GM12874 (cell line): ENCODE data around the gene EML4.

Experiments
- CTCF ChIP-seq: IDR thresholded peaks from 2 replicates; pipeline ENCODE4 v1.5.1; 2011; ENCODE audit warnings: low read depth, mild to moderate bottlenecking, control low read depth, low read length, moderate library complexity; ENCODE audit not compliant: insufficient read depth

Gene EML4

DNA sequence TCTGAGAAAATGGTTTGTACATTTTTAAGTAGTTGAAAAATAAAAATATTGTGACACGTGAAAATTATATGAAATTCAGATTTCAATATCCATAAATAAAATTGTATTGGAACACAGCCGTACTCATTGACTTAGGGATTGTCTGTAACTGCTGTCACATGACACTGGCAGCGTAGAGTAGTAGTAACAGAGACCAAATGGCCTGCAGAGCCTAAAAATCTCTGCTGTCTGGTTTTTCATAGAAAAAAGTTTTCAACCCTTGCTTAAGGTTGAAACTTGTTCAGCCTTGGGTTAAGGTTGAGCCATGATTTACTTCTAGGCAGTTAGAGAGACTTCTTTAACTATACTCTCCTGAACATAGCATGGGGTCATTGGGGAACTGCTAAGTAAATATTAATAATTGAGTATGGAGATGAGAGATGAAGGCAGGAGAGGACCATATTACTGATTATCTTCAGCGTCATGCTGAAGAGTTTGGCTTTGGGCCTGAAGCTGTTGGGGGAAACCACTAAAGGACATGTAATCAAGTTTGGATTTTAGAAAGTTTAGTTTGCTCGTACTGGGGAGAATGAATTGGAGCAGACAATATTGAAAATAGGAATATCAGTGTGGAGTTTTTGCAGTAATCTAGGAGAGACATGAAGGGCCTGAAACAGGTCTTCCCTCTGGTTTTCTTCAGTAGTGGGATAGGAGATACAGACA is 16.2 kb downstream of the EML4 start:
- no peak for TF ChIP-seq CTCF

GRCh38 chr2:42186366-42186765 is 17.2 kb downstream of the EML4 start:
- no peak for TF ChIP-seq CTCF

GRCh38 chr2:42186945-42187632 is 17.9 kb downstream of the EML4 start:
- TF ChIP-seq CTCF = no peak

DNA sequence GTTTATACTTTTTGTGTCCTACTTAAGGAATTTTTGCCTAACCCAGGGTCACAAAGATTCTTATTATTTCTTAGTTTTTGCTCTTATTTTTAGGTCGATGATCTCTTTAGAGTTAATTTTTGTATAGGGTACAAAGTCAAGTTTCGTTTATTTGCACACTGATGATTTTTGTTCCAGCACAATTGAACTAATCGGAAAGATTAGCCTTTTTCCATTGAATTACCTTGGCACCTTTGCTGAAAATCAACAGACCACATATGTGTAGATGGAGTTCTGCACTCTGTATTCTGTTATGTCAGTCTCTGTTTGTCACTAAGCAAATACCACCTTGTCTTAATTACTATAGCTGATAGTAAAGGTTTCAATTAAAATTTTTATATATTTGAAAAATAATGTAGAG is 18.7 kb downstream of the EML4 start:
- no peak for TF ChIP-seq CTCF

DNA sequence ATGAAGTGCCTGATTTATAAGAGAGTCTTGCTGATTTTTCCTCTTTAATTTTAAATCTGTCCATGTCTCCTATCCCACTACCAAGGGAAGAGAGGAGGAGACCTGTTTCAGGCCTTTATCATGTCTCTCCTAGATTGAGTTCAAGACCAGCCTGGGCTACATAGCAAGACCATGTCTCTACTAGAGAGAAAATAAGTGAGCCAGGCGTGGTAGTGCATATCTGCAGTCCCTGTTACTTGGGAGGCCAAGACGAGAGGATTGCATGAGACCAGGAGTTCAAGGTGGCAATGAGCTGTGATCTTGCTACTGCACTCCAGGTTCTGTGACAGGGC is 20.0 kb downstream of the EML4 start:
- TF ChIP-seq CTCF = no peak

DNA sequence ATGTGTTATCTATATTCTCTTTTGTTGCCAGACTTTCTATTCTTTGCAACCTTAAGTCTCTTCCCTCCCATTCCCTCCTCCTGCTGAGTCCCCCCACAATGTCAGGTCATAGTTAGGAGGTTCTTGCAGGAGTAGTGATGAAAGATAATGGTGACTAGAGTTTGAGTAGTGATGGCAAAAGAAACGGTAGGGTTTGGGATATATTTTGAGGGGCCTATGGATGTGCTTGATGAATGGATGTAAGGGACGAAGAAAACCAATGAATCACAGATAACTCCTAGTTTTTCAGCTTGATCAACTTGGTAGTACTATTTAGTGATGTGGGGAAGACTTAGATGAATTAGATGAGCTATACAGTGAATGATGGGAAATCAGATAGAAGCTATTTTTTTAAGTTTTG is 21.0 kb downstream of the EML4 start:
- TF ChIP-seq CTCF = no peak

GRCh38 chr2:42191285-42192009 is 22.3 kb downstream of the EML4 start:
- no peak for TF ChIP-seq CTCF
